GM19455 (cell line): Measurements from ENCODE around the gene MRPL39.

Experiments used
- ATAC-seq: cut with Tn5 transposase; IDR thresholded peaks from one replicate; pipeline ENCODE4 v1.9.1; 2021; ENCODE audit not compliant: unreplicated experiment

Gene MRPL39

DNA sequence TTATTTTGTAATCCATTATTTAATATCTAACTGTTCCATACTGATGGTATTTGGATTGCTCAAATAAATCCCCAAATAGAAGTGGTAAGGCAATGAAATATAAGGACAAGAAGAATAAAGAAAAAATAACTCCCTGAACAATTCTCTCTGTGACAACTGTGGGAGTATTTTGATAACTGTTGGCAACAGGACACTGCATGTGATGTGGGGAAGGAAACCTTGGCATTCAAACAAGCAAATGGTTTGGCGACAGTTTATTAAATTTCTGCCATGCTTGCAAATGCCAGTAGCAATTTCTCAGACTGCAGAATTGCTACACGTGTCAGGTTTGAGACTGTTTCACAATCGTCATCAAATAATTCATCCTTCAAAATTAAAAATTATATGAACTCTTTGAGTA lies 8.6 kb upstream of the MRPL39 start:
- no peak for ATAC-seq

- no peak for ATAC-seq
Measured at GRCh38 chr21:25614441-25614840, 7.2 kb upstream of the MRPL39 start.

- ATAC-seq: peak; percentile 82
Measured at GRCh38 chr21:25608044-25608737, 910 bp upstream of the MRPL39 start.

GRCh38 chr21:25589887-25590286 lies 17.4 kb downstream of the MRPL39 start:
- ATAC-seq: no peak

- no peak for ATAC-seq
Measured at GRCh38 chr21:25586791-25587190, 20.5 kb downstream of the MRPL39 start.

DNA sequence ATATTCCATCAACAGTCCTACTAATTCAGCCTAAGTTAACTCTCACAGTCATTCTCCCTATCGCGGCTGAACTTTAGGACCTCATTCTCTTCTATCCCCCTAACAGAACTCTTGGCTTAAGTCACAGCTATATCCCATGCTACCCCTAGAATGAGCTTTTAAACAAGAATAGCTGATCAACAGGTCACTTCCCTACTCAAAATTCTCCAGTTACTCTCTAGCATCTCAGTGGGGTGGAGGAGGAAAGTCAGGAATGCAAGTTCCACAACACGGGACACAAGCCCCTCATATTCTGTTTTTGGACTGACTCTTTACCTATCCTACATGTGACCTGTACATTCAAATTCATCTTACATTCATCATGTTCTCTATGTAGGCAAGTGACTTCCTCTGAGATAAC lies 21.0 kb downstream of the MRPL39 start:
- ATAC-seq: no peak

- ATAC-seq: no peak
Measured at GRCh38 chr21:25584833-25585676, 22.2 kb downstream of the MRPL39 start.

DNA sequence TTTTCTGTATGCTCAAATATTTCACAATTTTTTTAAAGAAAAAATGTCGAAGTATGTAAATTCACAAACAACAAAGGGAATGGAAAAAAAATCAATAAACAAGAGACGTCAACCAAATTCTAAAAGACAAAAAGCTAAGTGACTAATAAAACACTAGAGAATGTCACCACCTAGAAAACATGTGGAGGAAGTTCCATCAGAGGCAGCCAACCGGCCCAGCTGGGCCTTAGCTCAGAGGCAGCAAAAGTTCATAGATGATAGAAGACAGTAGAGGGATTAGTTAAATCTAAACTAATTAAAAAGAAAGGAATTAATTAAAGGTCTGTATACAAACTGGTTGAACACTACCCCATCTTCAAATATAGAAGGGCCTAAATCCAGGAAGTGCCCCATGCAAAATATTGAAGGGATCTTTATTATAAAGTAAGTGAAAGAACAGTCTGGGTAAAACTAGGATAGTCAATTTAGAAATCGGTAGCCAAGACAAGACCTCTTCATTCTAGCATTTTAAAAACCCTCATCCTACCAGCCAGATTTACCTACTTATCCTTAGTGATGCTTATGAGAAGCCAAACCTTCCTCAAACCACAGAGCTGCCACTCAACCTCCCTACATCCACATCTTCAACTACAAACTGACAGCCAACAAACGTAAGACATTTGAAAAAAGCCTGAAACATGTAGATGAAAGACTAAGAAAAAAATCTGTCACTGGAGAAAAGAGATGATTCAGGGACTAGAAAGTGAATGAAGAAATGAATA lies 23.7 kb downstream of the MRPL39 start:
- ATAC-seq: no peak

GRCh38 chr21:25582888-25583287 lies 24.4 kb downstream of the MRPL39 start:
- no peak for ATAC-seq

DNA sequence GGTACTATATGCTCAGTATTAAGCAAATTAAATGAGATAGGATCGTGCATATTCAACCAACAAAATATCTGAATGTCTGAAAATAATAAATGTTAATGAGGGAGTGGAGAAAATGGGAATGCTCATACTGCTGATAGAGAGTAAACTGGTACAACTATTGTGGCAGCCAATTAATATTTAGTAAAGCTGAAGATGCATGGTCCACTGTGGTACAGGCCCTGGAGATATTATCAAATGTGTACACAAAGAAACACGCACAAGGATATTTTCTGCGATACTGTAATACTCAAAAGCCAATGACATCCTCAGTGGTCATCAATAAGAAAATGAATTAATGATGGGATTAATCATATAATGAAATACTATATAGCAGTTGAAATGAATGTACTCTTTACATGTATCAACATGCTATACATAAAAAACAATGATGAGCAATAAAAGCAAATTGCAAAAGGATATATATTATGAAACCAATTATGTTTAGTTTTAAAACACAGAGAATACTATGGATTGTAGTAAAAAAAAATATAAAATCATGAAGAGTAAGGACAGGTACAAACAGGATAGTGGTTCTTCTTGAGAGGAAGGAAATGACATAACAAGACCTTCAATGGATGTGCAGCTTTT lies 25.0 kb downstream of the MRPL39 start:
- no peak for ATAC-seq

GRCh38 chr21:25581582-25581981 lies 25.7 kb downstream of the MRPL39 start:
- ATAC-seq: no peak

DNA sequence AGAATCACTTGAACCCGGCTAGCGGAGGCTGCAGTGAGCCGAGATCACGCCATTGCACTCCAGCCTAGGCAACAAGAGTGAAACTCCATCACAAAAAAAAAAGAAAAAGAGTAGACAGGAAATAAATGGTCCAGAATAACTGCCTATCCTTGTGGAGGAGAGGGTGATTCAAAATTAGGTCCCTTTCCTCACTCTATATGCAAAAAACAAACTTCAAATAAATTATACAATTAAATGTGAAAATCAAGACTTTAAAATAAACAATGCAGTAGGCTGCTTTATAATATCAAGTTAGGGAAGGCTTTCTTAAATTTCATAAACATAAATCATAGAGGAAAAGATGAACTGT lies 26.4 kb downstream of the MRPL39 start:
- ATAC-seq: no peak

GRCh38 chr21:25579226-25580013 lies 27.9 kb downstream of the MRPL39 start:
- no peak for ATAC-seq

- no peak for ATAC-seq
Measured at GRCh38 chr21:25578056-25578961, 29.0 kb downstream of the MRPL39 start.

DNA sequence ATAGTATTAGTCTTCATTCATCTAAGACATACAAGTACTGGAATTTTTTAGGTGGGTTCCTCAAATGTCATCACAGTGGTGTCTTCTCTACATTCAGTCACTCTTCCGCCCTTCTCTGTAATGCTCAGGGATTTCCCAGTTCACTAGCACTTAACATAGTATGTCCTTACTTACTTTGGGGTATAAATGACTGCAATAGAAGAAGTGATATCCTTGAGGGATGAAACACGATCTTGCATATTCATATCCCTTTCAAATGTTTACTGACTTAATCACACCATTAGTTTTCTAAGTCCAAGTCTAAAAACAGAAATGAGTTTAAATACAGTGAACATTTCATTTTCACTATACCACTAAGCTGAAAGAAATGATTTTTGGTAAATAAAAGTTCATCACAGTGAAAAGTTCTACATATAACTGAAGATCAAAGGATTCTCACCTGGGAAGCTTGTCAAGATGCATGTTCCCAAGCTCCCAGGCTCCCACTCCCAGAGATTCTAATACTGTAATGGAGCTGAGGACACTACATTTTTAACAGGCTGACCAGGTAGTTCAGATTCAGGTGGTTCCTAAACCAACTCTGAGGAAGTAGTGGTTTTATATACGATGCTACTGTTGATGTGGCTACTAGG lies 29.7 kb downstream of the MRPL39 start:
- no peak for ATAC-seq

- ATAC-seq: no peak
Measured at GRCh38 chr21:25573409-25574206, 33.7 kb downstream of the MRPL39 start.

GRCh38 chr21:25572861-25573310 lies 34.4 kb downstream of the MRPL39 start:
- peak; percentile 52 for ATAC-seq

DNA sequence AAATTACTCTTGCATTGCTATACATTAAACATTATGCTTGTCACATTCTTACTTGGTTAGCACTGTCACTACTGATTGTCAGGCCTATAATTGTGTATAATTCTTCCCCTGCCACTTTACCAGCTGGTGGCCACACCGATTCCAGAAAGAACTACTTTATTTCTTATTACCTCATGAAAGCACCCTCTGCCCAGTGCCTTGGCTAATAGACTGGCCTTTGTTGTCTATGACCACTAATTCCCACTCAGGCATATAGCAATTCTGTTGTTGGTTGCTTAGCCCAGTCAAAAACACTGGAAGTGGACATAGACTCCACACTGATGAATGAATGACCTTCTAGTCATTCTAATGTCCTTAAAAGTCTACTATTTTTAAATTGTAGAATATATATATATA lies 35.6 kb downstream of the MRPL39 start:
- no peak for ATAC-seq
